SK-N-SH (cell line): Measurements from ENCODE around the gene STIM2. TPM values are rescaled to one million over a fixed set of nuclear protein-coding genes. Genes with fewer than 3 reads are reported as not detected.

ENCODE experiments used
- CTCF ChIA-PET: fragments of 300-600, 350-600 bp; formaldehyde crosslinking; extraction: SDS; loops from one replicate; lab custom pipeline; 2021; lab: Yijun Ruan, JAX
- POLR2A ChIA-PET: fragments of 350-600 bp; sonication (Branson Sonifier 250); formaldehyde crosslinking; extraction: SDS; loops from one replicate; lab custom pipeline; 2020; ENCODE audit warnings: antibody characterized with exemption, inconsistent platforms; lab: Yijun Ruan, JAX
- DNase-seq: peaks from one replicate; pipeline ENCODE4 v3.0.0; 2012
- H2AFZ ChIP-seq: fragments of 200-600 bp; sonication (generic); 2 replicates; pipeline ENCODE4 v1.8.1; 2016; ENCODE audit warnings: antibody characterized with exemption, mild to moderate bottlenecking, low read depth
- H3F3A ChIP-seq: fragments of 200-600 bp; sonication (generic); replicated peaks from 2 replicates; pipeline ENCODE3; 2016; ENCODE audit warnings: antibody characterized with exemption, mild to moderate bottlenecking; ENCODE audit not compliant: insufficient read depth
- H3K27ac ChIP-seq, 2 experiments: fragments of 200-500 bp in 1 of 2; fragments of 200-600 bp in 1 of 2; sonication (Bioruptor generic) in 1 of 2; sonication (generic), shearing (Covaris generic) in 1 of 2; 2 replicates each; pipeline versions ENCODE4 v1.5.1 to v1.6.1; 2014 to 2016; ENCODE audit warnings: low read depth in 2 of 2, inconsistent platforms in 1 of 2, low read length in 1 of 2, mild to moderate bottlenecking in 1 of 2, mixed read lengths in 1 of 2
- H3K27me3 ChIP-seq: fragments of 200-600 bp; sonication (generic), shearing (Covaris generic); 2 replicates; pipeline ENCODE4 v1.6.1; 2016; ENCODE audit warnings: mixed run types; ENCODE audit not compliant: insufficient read depth
- H3K36me3 ChIP-seq, 2 experiments: fragments of 200-500 bp in 1 of 2; fragments of 200-600 bp in 1 of 2; sonication (Bioruptor generic) in 1 of 2; sonication (generic) in 1 of 2; replicated peaks in 1 of 2; 2 replicates each; pipeline versions ENCODE3 to v1.5.1; 2014 to 2016; ENCODE audit warnings: low read length in 1 of 2, mild to moderate bottlenecking in 1 of 2; ENCODE audit not compliant: insufficient read depth in 2 of 2, control insufficient read depth in 1 of 2
- H3K4me1 ChIP-seq, 2 experiments: fragments of 200-500 bp in 1 of 2; fragments of 200-600 bp in 1 of 2; sonication (Bioruptor generic) in 1 of 2; sonication (generic), shearing (Covaris generic) in 1 of 2; 2 replicates each; pipeline versions ENCODE4 v1.5.1 to v1.6.1; 2014 to 2016; ENCODE audit warnings: low read depth in 1 of 2, low read length in 1 of 2, mixed run types in 1 of 2; ENCODE audit not compliant: insufficient read depth in 2 of 2, control insufficient read depth in 1 of 2
- H3K4me2 ChIP-seq: fragments of 200-600 bp; sonication (generic), shearing (Covaris generic); 2 replicates; pipeline ENCODE4 v1.6.1; 2017; ENCODE audit warnings: mixed run types
- H3K4me3 ChIP-seq, 2 experiments: fragments of 200-500 bp in 1 of 2; fragments of 200-600 bp in 1 of 2; sonication (Bioruptor generic) in 1 of 2; sonication (generic), shearing (Covaris generic) in 1 of 2; 2 replicates each; pipeline versions ENCODE4 v1.5.1 to v1.8.1; 2014 to 2016; ENCODE audit warnings: low read depth in 2 of 2, inconsistent platforms in 1 of 2, low read length in 1 of 2, mild to moderate bottlenecking in 1 of 2, mixed read lengths in 1 of 2, moderate library complexity in 1 of 2
- H3K79me2 ChIP-seq: fragments of 200-600 bp; sonication (generic); 2 replicates; pipeline ENCODE4 v1.8.1; 2017; ENCODE audit warnings: mild to moderate bottlenecking; ENCODE audit not compliant: insufficient read depth
- H3K9ac ChIP-seq: fragments of 200-600 bp; sonication (generic); 2 replicates; pipeline ENCODE4 v1.6.1; 2017; ENCODE audit warnings: mixed run types
- H3K9me2 ChIP-seq: fragments of 200-600 bp; sonication (generic); 2 replicates; pipeline ENCODE4 v1.6.1; 2017; ENCODE audit warnings: mixed run types
- H3K9me3 ChIP-seq: fragments of 200-600 bp; sonication (generic); 2 replicates; pipeline ENCODE4 v1.6.1; 2017; ENCODE audit warnings: mixed run types, mild to moderate bottlenecking, moderate library complexity
- H4K20me1 ChIP-seq: fragments of 200-600 bp; sonication (generic); 2 replicates; pipeline ENCODE4 v1.6.1; 2017; ENCODE audit warnings: mild to moderate bottlenecking, mixed run types; ENCODE audit not compliant: insufficient read depth
- ELF1 ChIP-seq: IDR thresholded peaks from 2 replicates; pipeline ENCODE4 v1.4.0; 2012
- EP300 ChIP-seq, 2 experiments: IDR thresholded peaks; 2 replicates each; pipeline versions ENCODE4 v1.4.0 to v1.6.1; 2012; ENCODE audit warnings: borderline replicate concordance in 1 of 2, low read depth in 1 of 2, low read length in 1 of 2
- EZH2phosphoT487 ChIP-seq: fragments of 200-600 bp; sonication (generic); IDR thresholded peaks from 2 replicates; pipeline ENCODE4 v1.6.1; 2017; ENCODE audit warnings: low read depth, mixed run types, mild to moderate bottlenecking, antibody characterized with exemption, moderate library complexity, borderline replicate concordance
- GABPA ChIP-seq: IDR thresholded peaks from 2 replicates; pipeline ENCODE4 v1.4.0; 2012; ENCODE audit warnings: low read depth, mild to moderate bottlenecking
- JUND ChIP-seq: IDR thresholded peaks from 2 replicates; pipeline ENCODE4 v1.4.0; 2012
- MEF2A ChIP-seq: IDR thresholded peaks from 2 replicates; pipeline ENCODE4 v1.4.0; 2012; ENCODE audit warnings: low read depth, borderline replicate concordance
- MXI1 ChIP-seq: IDR thresholded peaks from 2 replicates; pipeline ENCODE4 v1.6.1; 2012; ENCODE audit warnings: mild to moderate bottlenecking, low read depth, low read length, improper control_type of control experiment
- PBX3 ChIP-seq: IDR thresholded peaks from 2 replicates; pipeline ENCODE4; 2012
- POLR2AphosphoS5 ChIP-seq: IDR thresholded peaks from 2 replicates; pipeline ENCODE4 v1.6.1; 2012; ENCODE audit warnings: low read depth, low read length
- RAD21 ChIP-seq: IDR thresholded peaks from 2 replicates; pipeline ENCODE4 v1.6.1; 2012; ENCODE audit warnings: mild to moderate bottlenecking, low read length
- RCOR1 ChIP-seq: fragments of 150-350 bp; IDR thresholded peaks from 2 replicates; pipeline ENCODE4 v1.6.1; 2017; ENCODE audit warnings: antibody characterized with exemption, low read length
- REST ChIP-seq: IDR thresholded peaks from 2 replicates; pipeline ENCODE4 v1.6.1; 2012; ENCODE audit warnings: mild to moderate bottlenecking, low read depth, low read length, moderate library complexity
- RXRA ChIP-seq: IDR thresholded peaks from 2 replicates; pipeline ENCODE4 v1.4.0; 2012; ENCODE audit warnings: low read depth, mild to moderate bottlenecking, borderline replicate concordance
- TCF12 ChIP-seq: IDR thresholded peaks from 2 replicates; pipeline ENCODE4 v1.4.0; 2012
- WGBS: methylation state at CpG from one replicate; pipeline ENCODE4 v1.1.6; 2017; ENCODE audit warnings: low lambda C conversion rate; 5-methylcytosine and 5-hydroxymethylcytosine counted together
- polyA plus RNA-seq, 3 experiments: library from polyadenylated mRNA; depleted of rRNA; stranded (reverse); fragments of >200 nt; gene quantifications; 2 replicates each; pipeline ENCODE4 v1.2.3, GENCODE V29; 2012
- TF ChIP-seq, protein P1 (sequence below): IDR thresholded peaks from 2 replicates; pipeline ENCODE4 v1.4.0; 2012; ENCODE audit warnings: low read depth, borderline replicate concordance

The STIM2 gene
- polyA plus RNA-seq, 1 of the 3 experiments (the other 2 are of a cell fraction): 14.7 TPM

DNA sequence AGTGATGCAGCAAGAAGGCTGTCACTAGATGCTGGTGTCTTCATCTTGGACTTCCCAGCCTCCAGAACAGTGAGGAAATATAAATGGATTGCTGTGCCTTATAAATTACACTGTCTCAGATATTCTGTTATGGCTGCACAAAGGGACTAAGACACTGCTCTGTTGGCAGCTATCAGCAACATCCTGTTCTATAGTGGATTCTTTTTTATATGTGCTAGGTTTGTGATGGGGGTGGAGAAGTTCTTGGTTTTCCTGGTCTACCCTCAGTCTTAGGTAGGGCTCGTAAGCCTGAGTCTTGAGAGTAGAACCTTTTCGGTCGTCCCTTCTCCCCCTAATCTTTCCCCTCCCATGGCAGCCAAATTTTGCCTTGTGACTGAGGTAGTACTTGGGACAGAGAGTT lies 17.3 kb downstream of the STIM2 start:
- no peak overlapping the region for H3K4me2 ChIP-seq
- no peaks in the 10 kb centered on the region for H3K36me3 ChIP-seq
- TF ChIP-seq TCF12: no peak
- TF ChIP-seq, protein P1, sequence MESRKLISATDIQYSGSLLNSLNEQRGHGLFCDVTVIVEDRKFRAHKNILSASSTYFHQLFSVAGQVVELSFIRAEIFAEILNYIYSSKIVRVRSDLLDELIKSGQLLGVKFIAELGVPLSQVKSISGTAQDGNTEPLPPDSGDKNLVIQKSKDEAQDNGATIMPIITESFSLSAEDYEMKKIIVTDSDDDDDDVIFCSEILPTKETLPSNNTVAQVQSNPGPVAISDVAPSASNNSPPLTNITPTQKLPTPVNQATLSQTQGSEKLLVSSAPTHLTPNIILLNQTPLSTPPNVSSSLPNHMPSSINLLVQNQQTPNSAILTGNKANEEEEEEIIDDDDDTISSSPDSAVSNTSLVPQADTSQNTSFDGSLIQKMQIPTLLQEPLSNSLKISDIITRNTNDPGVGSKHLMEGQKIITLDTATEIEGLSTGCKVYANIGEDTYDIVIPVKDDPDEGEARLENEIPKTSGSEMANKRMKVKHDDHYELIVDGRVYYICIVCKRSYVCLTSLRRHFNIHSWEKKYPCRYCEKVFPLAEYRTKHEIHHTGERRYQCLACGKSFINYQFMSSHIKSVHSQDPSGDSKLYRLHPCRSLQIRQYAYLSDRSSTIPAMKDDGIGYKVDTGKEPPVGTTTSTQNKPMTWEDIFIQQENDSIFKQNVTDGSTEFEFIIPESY: no peak
- TF ChIP-seq RCOR1: no peak
- TF ChIP-seq MXI1: no peak
- no peak for TF ChIP-seq MEF2A
- TF ChIP-seq, all 33 proteins: peak for 0
- Histone ChIP-seq H3K27me3 (no peaks in the 10 kb centered on the region), H3K9ac (no peak overlapping the region), H3K4me3 (no peak overlapping the region), H3K9me2 (no peaks in the 10 kb centered on the region), H2AFZ (no peak overlapping the region), H3K27ac (no peak overlapping the region), H3F3A (peaks cover 4% of the 10 kb centered on the region), H3K9me3 (no peaks in the 10 kb centered on the region), H3K4me1 (no peaks in the 10 kb centered on the region; a peak in 1 of 4 replicates), H3K79me2 (peaks cover 8% of the 10 kb centered on the region; the same call in 1 of the 2 replicates), H4K20me1 (no peaks in the 10 kb centered on the region)
- WGBS: 98% methylated on average over 3 of the region's 3 CpGs
- POLR2A ChIA-PET: no interaction called here
- DNase-seq: no peak
- CTCF ChIA-PET: no interaction called here

DNA sequence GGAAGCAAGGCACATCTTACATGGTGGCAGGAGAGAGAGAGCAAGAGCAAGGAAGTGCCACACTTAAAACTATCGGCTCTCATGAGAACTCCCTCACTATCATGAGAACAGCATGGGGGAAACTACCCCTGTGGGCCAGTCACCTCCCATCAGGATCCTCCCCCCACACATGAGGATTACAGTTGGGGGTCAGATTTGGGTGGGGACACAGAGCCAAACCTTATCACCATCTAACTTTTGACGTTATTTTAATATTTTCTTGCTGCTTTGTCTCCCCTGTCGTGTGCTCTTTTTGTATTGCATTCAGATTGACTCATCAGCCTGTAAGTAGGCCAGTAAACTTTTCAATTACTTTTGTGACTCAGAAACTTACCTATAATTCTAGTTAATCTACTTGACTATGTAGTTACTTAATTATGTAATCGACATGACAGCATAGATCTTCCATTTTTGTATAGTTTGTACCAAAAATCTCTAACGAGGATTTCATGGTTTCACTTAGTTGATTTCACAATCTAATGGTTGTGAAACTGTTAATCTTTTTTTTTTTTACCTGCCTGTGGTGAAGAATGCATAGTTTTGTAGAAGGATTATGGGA lies 18.3 kb downstream of the STIM2 start:
- CTCF ChIA-PET: no interaction called here
- H3K4me2 ChIP-seq: no peak overlapping the region
- 89% methylated on average over 5 of the region's 5 CpGs for WGBS

DNA sequence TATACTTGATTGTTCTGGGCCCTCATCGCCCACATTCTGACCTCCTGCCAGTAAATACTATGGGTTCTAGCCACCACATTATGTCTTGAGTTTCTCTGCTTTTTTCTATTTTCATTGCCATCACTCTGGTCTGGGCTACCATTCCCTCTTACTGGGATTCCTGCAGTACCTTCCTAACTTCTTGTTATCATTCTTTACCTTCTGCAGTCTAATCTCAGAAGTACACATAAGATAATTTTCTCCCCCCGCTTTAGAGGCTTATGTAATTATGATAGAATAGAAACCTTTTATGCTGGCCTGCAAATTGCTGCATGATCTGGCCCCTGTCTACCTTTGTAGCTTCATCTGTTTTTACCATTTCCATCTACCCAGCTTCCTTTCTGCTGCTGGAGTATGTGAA lies 19.2 kb downstream of the STIM2 start:
- no peaks in the 10 kb centered on the region for H3K27me3 ChIP-seq
- peaks cover 8% of the 10 kb centered on the region; the same call in 1 of the 2 replicates for H3K79me2 ChIP-seq
- H3K4me1 ChIP-seq: no peaks in the 10 kb centered on the region; a peak in 2 of 4 replicates
- POLR2A ChIA-PET: no interaction called here
- H2AFZ ChIP-seq: no peak overlapping the region
- no peak overlapping the region for H3K27ac ChIP-seq
- H3K9ac ChIP-seq: no peak overlapping the region
- H3K36me3 ChIP-seq: no peaks in the 10 kb centered on the region
- no peaks in the 10 kb centered on the region for H3K9me2 ChIP-seq
- H3K9me3 ChIP-seq: no peaks in the 10 kb centered on the region
- WGBS: 98% methylated on average over 2 of the region's 2 CpGs
- H3K4me2 ChIP-seq: no peak overlapping the region
- H4K20me1 ChIP-seq: no peaks in the 10 kb centered on the region
- H3F3A ChIP-seq: peaks cover 4% of the 10 kb centered on the region
- CTCF ChIA-PET: interaction anchor here (0.9 kb wide), 1 partner anchor 168 kb away, joined by 3 read pairs; no protein-coding TSS in a partner anchor
- H3K4me3 ChIP-seq: no peak overlapping the region
- no peak for DNase-seq
- TF ChIP-seq RCOR1: no peak
- TF ChIP-seq ELF1: no peak
- no peak for TF ChIP-seq GABPA
- no peak for TF ChIP-seq RAD21
- TF ChIP-seq RXRA: no peak
- no peak for TF ChIP-seq PBX3
- no peak for TF ChIP-seq REST
- no peak for TF ChIP-seq POLR2AphosphoS5
- no peak for TF ChIP-seq EZH2phosphoT487
- TF ChIP-seq EP300 (IDR thresholded peaks at IDR 0.05; ENCODE audit: borderline replicate concordance in 1 of 2, low read depth in 1 of 2, low read length in 1 of 2): no peak

More for the DNA sequence above, 18.3 kb downstream of the STIM2 start:
- no peak overlapping the region for H2AFZ ChIP-seq
- H3K9me3 ChIP-seq: no peaks in the 10 kb centered on the region
- no peak overlapping the region for H3K4me3 ChIP-seq
- no peaks in the 10 kb centered on the region for H4K20me1 ChIP-seq
- no peaks in the 10 kb centered on the region for H3K27me3 ChIP-seq
- POLR2A ChIA-PET: no interaction called here
- no peak for DNase-seq
- H3K27ac ChIP-seq: no peak overlapping the region
- peaks cover 4% of the 10 kb centered on the region for H3F3A ChIP-seq
- no peaks in the 10 kb centered on the region for H3K9me2 ChIP-seq
- TF ChIP-seq TCF12 (no peak), MEF2A (no peak), JUND (no peak), MXI1 (no peak)
- H3K4me1 ChIP-seq: no peaks in the 10 kb centered on the region; a peak in 2 of 4 replicates
- H3K36me3 ChIP-seq: no peaks in the 10 kb centered on the region
- no peak overlapping the region for H3K9ac ChIP-seq
- peaks cover 8% of the 10 kb centered on the region; the same call in 1 of the 2 replicates for H3K79me2 ChIP-seq
